ACC112 (cell line): ENCODE measurements around the gene COX5A.
A peak's percentile ranks its signal among the peaks of the same experiment; 100 is the strongest.

Source experiments
- H2AFZ ChIP-seq: fragments of 200-600 bp; sonication (generic); one replicate; pipeline ENCODE4 v1.6.0; 2017; ENCODE audit warnings: antibody characterized with exemption, low read length; ENCODE audit not compliant: unreplicated experiment
- H3K27ac ChIP-seq: fragments of 200-600 bp; sonication (generic); 2 replicates; pipeline ENCODE4 v1.5.1; 2014; ENCODE audit warnings: low read depth, mild to moderate bottlenecking, antibody characterized with exemption, low read length, moderate library complexity
- H3K27me3 ChIP-seq: fragments of 200-600 bp; sonication (generic); 2 replicates; pipeline ENCODE4 v1.6.1; 2014; ENCODE audit warnings: mild to moderate bottlenecking, antibody characterized with exemption, low read length, moderate library complexity, mixed read lengths; ENCODE audit not compliant: insufficient read depth
- H3K36me3 ChIP-seq: fragments of 200-600 bp; sonication (generic); 2 replicates; pipeline ENCODE4 v1.6.1; 2016; ENCODE audit warnings: mild to moderate bottlenecking, antibody characterized with exemption, low read length, moderate library complexity, mixed read lengths; ENCODE audit not compliant: insufficient read depth
- H3K4me1 ChIP-seq: fragments of 200-600 bp; sonication (generic); one replicate; pipeline ENCODE4 v1.6.1; 2016; ENCODE audit warnings: low read length, mixed read lengths; ENCODE audit not compliant: insufficient read depth, unreplicated experiment, control insufficient read depth
- H3K4me3 ChIP-seq: fragments of 200-600 bp; sonication (generic); 2 replicates; pipeline ENCODE4 v1.5.1; 2014; ENCODE audit warnings: mild to moderate bottlenecking, low read depth, low read length
- H3K79me2 ChIP-seq: fragments of 200-600 bp; sonication (generic); one replicate; pipeline ENCODE4 v1.6.0; 2016; ENCODE audit warnings: low read length; ENCODE audit not compliant: control insufficient read depth, unreplicated experiment, insufficient read depth

Gene COX5A

DNA sequence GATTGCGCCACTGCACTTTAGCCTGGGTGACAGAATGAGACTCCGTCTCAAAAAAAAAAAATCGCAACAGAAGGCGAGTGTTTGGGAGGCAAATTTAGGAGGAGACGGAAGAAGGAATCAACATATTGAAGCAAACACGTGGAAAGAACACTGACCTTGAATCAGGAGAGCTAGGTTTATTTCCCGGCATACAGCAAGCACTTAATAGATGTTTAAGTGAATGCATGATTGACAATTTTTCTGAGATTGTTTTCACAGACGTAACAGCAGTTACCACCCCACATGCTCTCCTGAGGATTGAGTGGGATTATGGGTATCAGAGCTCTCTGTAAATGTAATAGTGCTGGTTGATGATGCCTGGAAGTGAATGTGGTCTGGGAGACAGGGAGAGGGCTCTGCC, 24.3 kb upstream of the COX5A start:
- H3K36me3 ChIP-seq, result no peaks in the 10 kb centered on the region
- H3K4me1 ChIP-seq, result peaks cover 30% of the 10 kb centered on the region
- no peaks in the 10 kb centered on the region for H3K27me3 ChIP-seq
- H2AFZ ChIP-seq, result no peak overlapping the region
- H3K79me2 ChIP-seq, result peaks cover 19% of the 10 kb centered on the region
- no peak overlapping the region for H3K4me3 ChIP-seq
- no peak overlapping the region for H3K27ac ChIP-seq

DNA sequence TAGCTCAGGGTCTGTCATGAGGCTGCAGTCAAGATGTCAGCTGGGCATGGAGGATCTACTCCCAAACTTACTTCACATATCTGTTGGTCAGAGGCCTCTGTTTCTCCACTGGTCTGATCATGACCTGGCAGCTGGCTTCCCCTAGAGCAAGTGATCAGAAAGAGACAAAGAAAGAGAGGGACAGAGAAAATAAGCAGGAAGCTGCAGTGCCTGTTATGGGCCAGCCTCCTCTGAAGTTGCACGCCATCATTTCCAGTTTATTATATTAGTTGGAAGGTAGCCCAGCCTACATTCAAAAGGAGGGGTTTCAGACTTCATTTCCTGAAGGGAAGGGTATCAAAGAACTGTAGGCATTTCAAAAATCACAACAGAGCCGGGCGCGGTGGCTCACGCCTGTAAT, 23.7 kb upstream of the COX5A start:
- peaks cover 19% of the 10 kb centered on the region for H3K79me2 ChIP-seq
- no peak overlapping the region for H3K4me3 ChIP-seq
- no peak overlapping the region for H3K27ac ChIP-seq
- H3K27me3 ChIP-seq, result no peaks in the 10 kb centered on the region
- peaks cover 30% of the 10 kb centered on the region for H3K4me1 ChIP-seq
- no peaks in the 10 kb centered on the region for H3K36me3 ChIP-seq
- H2AFZ ChIP-seq, result no peak overlapping the region

DNA sequence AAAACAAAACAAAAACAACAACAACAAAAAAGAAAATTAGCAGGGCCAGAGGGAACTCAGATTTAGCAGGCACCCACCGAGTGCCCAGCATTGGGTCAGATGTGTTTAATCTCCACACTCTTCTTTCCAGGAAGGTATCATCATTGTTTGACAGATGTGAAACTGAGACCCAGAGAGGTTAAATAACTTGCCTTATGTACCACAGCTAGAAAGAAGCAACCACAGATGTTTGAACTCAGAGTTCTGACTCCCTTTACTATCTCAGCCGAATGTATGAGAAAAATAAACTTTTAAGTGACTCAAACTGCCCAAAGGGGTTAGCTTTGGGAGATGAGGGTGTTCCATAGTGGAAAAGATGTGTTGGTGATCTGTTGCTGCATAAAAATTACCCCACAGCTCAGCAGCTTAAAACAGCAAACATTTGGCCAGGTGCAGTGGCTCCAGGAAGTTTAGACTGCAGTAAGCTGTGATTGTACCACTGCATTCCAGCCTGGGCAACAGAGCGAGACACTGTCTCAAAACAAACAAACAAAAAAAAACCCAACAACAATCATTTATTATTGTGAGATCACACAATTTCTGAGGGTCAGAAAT, 23.2 kb upstream of the COX5A start:
- no peak overlapping the region for H3K4me3 ChIP-seq
- no peak overlapping the region for H3K27ac ChIP-seq
- no peaks in the 10 kb centered on the region for H3K36me3 ChIP-seq
- no peaks in the 10 kb centered on the region for H3K27me3 ChIP-seq
- peaks cover 23% of the 10 kb centered on the region for H3K79me2 ChIP-seq
- peaks cover 30% of the 10 kb centered on the region for H3K4me1 ChIP-seq
- H2AFZ ChIP-seq, result no peak overlapping the region

GRCh38 chr15:74960286-74960685, 22.4 kb upstream of the COX5A start:
- Histone ChIP-seq H3K27ac (no peak overlapping the region), H3K4me1 (peaks cover 29% of the 10 kb centered on the region), H3K36me3 (no peaks in the 10 kb centered on the region), H3K79me2 (peaks cover 31% of the 10 kb centered on the region), H3K4me3 (peak overlapping the region; percentile 99; the same call in 1 of the 2 replicates), H3K27me3 (no peaks in the 10 kb centered on the region), H2AFZ (no peak overlapping the region)

DNA sequence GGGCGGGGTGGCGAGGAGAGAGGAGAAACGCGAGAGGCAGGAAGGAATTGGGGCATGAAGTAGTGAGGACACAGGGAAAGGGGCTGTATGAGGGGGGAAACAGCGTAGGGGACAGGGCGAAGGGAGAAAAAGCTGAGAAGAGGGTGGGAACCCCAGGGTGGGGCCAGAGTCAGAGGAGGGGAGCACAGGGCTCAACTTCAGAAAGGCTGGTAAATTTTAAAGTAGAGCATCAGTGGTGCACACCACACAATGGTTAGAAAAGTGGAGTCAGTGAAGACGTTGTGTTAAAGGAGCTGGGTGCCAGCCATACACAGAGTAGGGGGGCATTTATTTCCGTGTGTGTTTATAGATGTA, 21.7 kb upstream of the COX5A start:
- no peaks in the 10 kb centered on the region for H3K27me3 ChIP-seq
- H2AFZ ChIP-seq, result peak overlapping the region; percentile 98
- H3K4me3 ChIP-seq, result peak overlapping the region; percentile 99
- no peaks in the 10 kb centered on the region for H3K36me3 ChIP-seq
- peaks cover 38% of the 10 kb centered on the region for H3K79me2 ChIP-seq
- peaks cover 24% of the 10 kb centered on the region for H3K4me1 ChIP-seq
- H3K27ac ChIP-seq, result no peak overlapping the region

DNA sequence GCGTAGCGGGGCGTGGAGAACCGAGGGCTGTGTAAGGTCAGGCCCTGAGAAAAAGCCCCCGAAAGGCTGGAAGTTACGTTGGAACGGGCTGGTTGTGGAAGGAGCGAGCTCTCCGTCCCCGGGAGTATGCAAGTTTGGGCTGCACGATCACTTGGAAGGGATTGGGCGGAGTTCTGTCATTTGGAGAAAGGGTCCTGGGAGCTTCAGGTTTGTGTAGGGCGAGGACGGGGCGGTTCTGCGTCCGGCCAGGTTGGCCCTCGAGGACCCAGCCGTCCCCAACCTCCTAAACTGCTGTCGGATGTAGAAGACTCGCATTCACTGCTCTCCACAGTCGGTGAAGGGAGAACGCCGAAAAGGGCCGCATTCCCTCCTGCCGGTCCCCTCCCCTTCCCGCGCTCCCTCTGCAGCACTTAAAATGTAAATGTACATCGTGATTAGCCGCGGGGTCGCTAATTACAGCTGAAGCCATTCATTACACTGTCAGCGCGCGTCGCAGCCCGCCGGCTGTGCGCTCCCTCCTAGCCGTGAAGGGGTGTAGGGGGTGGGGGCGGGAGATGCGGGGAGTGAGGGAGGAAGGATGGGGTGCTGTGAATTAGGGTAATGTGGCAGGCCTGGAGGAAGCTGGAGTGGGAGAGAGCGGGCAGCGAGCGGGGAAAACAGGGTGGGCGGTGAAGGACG, 21.2 kb upstream of the COX5A start:
- H3K27me3 ChIP-seq, result no peaks in the 10 kb centered on the region
- H3K36me3 ChIP-seq, result no peaks in the 10 kb centered on the region
- no peak overlapping the region for H3K27ac ChIP-seq
- H3K4me3 ChIP-seq, result peak overlapping the region; percentile 99
- peaks cover 44% of the 10 kb centered on the region for H3K79me2 ChIP-seq
- H3K4me1 ChIP-seq, result peaks cover 24% of the 10 kb centered on the region
- peak overlapping the region; percentile 98 for H2AFZ ChIP-seq

GRCh38 chr15:74958320-74958907, 20.5 kb upstream of the COX5A start:
- Histone ChIP-seq H2AFZ (peak overlapping the region; percentile 98), H3K27me3 (no peaks in the 10 kb centered on the region), H3K27ac (peak overlapping the region; percentile 87), H3K4me1 (peaks cover 26% of the 10 kb centered on the region), H3K79me2 (peaks cover 50% of the 10 kb centered on the region), H3K4me3 (peak overlapping the region; percentile 99), H3K36me3 (no peaks in the 10 kb centered on the region)

DNA sequence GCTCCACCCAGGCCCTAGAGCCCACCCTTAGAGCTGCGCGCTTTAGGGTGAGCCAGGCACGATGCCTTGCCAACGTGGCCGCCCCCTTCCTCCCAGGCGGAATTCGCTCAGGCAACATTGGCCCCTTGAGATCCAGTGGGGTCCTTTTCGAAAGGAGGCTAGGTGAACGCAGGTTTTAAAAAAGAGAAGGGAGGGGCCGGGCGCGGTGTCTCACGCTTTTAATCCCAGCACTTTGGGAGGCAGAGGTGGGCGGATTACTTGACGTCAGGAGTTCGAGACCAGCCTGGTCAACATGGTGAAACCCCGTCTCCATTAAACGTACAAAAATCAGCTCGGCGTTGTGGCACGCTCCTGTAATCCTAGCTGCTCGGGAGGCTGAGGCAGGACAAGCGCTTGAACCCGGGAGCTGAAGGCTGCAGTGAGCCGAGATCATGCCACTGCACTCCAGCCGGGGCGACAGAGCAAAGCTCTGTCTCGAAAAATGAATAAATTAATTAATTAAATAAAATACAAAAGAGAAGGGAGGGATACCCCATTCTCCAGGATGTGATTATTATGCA, 19.7 kb upstream of the COX5A start:
- H3K27me3 ChIP-seq, result no peaks in the 10 kb centered on the region
- peaks cover 50% of the 10 kb centered on the region for H3K79me2 ChIP-seq
- peak overlapping the region; percentile 87 for H3K27ac ChIP-seq
- peaks cover 26% of the 10 kb centered on the region for H3K4me1 ChIP-seq
- no peaks in the 10 kb centered on the region for H3K36me3 ChIP-seq
- peak overlapping the region; percentile 99 for H3K4me3 ChIP-seq
- H2AFZ ChIP-seq, result peak overlapping the region; percentile 98

GRCh38 chr15:74956648-74957475, 19.0 kb upstream of the COX5A start, which contains the start of gene RPP25:
RPP25 (minus strand) TSS chr15:74956772; CDS start chr15:74956583, 189 bp downstream.
- peak within 1 kb of the TSS; percentile 87 for H3K27ac ChIP-seq
- H2AFZ ChIP-seq, result peak within 1 kb of the TSS; percentile 98

More at GRCh38 chr15:74956648-74957475, 19.0 kb upstream of the COX5A start, which contains the start of gene RPP25:
- peaks cover 31% of the 10 kb centered on the region for H3K4me1 ChIP-seq
- no peaks in the 10 kb centered on the region for H3K27me3 ChIP-seq
- H3K4me3 ChIP-seq, result peak within 1 kb of the TSS; percentile 99
- H3K79me2 ChIP-seq, result peaks cover 51% of the 10 kb centered on the region
- H3K36me3 ChIP-seq, result no peaks in the 10 kb centered on the region
